IMR-90 (cell line): Measurements from ENCODE around the gene CD79A. TPM values are rescaled to one million over a fixed set of nuclear protein-coding genes. Genes with fewer than 3 reads are reported as not detected.
A peak's percentile ranks its signal among the peaks of the same experiment; 100 is the strongest.

Experiments
- ATAC-seq: fragments of 200-7000 bp; cut with Tn5 transposase; 2 replicates; pipeline ENCODE4 v1.9.1; 2020; ENCODE audit warnings: low read depth, mild to moderate bottlenecking, moderate library complexity
- BruUV-seq: library from RNA; stranded (reverse); fragments of 400-500 nt; replicated peaks from 2 replicates; lab custom pipeline; 2021; lab: Mats Ljungman, UMichigan
- CTCF ChIA-PET: fragments of 300-600 bp; formaldehyde crosslinking; extraction: SDS; loops from one replicate; lab custom pipeline; 2021; ENCODE audit warnings: antibody characterized with exemption; lab: Yijun Ruan, JAX
- POLR2A ChIA-PET: fragments of 300-600 bp; sonication (Branson Sonifier 250); formaldehyde crosslinking; loops from one replicate; lab custom pipeline; 2022; ENCODE audit warnings: antibody characterized with exemption; ENCODE audit not compliant: unreplicated experiment; lab: Charles Lee
- DNase-seq: peaks from one replicate; pipeline ENCODE4 v3.0.0; 2013
- H2AFZ ChIP-seq: replicated peaks from 2 replicates; pipeline ENCODE3; 2013; ENCODE audit warnings: low read length, mild to moderate bottlenecking; ENCODE audit not compliant: poor library complexity
- H2AK5ac ChIP-seq: 2 replicates; pipeline ENCODE4 v1.6.1; 2013; ENCODE audit warnings: low read depth, low read length, inconsistent platforms
- H2AK9ac ChIP-seq: replicated peaks from 2 replicates; pipeline ENCODE3; 2013; ENCODE audit warnings: mild to moderate bottlenecking, low read depth, low read length, moderate library complexity; ENCODE audit not compliant: poor library complexity
- H2BK120ac ChIP-seq: 2 replicates; pipeline ENCODE4 v1.6.1; 2013; ENCODE audit warnings: low read depth, low read length, inconsistent platforms
- H2BK15ac ChIP-seq: 3 replicates; pipeline ENCODE4 v1.6.1; 2013; ENCODE audit warnings: low read depth, low read length, inconsistent platforms
- H2BK20ac ChIP-seq: 2 replicates; pipeline ENCODE4 v1.6.1; 2013; ENCODE audit warnings: low read depth, mild to moderate bottlenecking, inconsistent platforms, low read length, moderate library complexity
- H2BK5ac ChIP-seq: 2 replicates; pipeline ENCODE4 v1.6.1; 2013; ENCODE audit warnings: mild to moderate bottlenecking, low read depth, low read length, inconsistent platforms; ENCODE audit not compliant: poor library complexity, severe bottlenecking
- H3K14ac ChIP-seq: replicated peaks from 2 replicates; pipeline ENCODE4 v1.6.1; 2013; ENCODE audit warnings: low read depth, low read length, inconsistent platforms
- H3K18ac ChIP-seq: 2 replicates; pipeline ENCODE4 v1.6.1; 2013; ENCODE audit warnings: low read depth, low read length, control low read depth
- H3K23ac ChIP-seq: 2 replicates; pipeline ENCODE4 v1.6.1; 2013; ENCODE audit warnings: low read depth, low read length, inconsistent platforms
- H3K27ac ChIP-seq: 2 replicates; pipeline ENCODE4 v1.5.1; 2013; ENCODE audit warnings: mild to moderate bottlenecking, control low read depth, low read length; ENCODE audit not compliant: insufficient read depth
- H3K27me3 ChIP-seq: 2 replicates; pipeline ENCODE4 v1.6.1; 2013; ENCODE audit warnings: low read length; ENCODE audit not compliant: control insufficient read depth, insufficient read depth
- H3K36me3 ChIP-seq: 2 replicates; pipeline ENCODE4 v1.6.1; 2013; ENCODE audit warnings: low read length, mixed read lengths; ENCODE audit not compliant: control insufficient read depth, insufficient read depth
- H3K4ac ChIP-seq: 2 replicates; pipeline ENCODE4 v1.6.1; 2013; ENCODE audit warnings: low read depth, low read length, inconsistent platforms
- H3K4me1 ChIP-seq: 2 replicates; pipeline ENCODE4 v1.6.1; 2013; ENCODE audit warnings: low read length, mixed read lengths; ENCODE audit not compliant: control insufficient read depth, insufficient read depth
- H3K4me2 ChIP-seq: 2 replicates; pipeline ENCODE4 v1.6.1; 2013; ENCODE audit warnings: low read depth, mild to moderate bottlenecking, control low read depth, low read length, moderate library complexity
- H3K4me3 ChIP-seq: 2 replicates; pipeline ENCODE4 v1.5.1; 2013; ENCODE audit warnings: low read depth, mild to moderate bottlenecking, control low read depth, low read length, moderate library complexity; ENCODE audit not compliant: insufficient read depth
- H3K56ac ChIP-seq: 2 replicates; pipeline ENCODE4 v1.6.1; 2013; ENCODE audit warnings: low read length, inconsistent platforms; ENCODE audit not compliant: insufficient read depth; ENCODE audit errors: extremely low read depth
- H3K79me1 ChIP-seq, 2 experiments: 2 replicates each; pipeline ENCODE4 v1.6.1; 2013; ENCODE audit warnings: low read length in 2 of 2, inconsistent platforms in 1 of 2, low read depth in 1 of 2
- H3K9ac ChIP-seq: 2 replicates; pipeline ENCODE4 v1.6.1; 2013; ENCODE audit warnings: low read depth, low read length, control low read depth
- H3K9me1 ChIP-seq: 2 replicates; pipeline ENCODE4 v1.6.1; 2013; ENCODE audit warnings: low read length, inconsistent platforms; ENCODE audit not compliant: insufficient read depth
- H3K9me3 ChIP-seq: 2 replicates; pipeline ENCODE4 v1.6.1; 2013; ENCODE audit warnings: low read length; ENCODE audit not compliant: control insufficient read depth, insufficient read depth
- H4K20me1 ChIP-seq: 2 replicates; pipeline ENCODE4 v1.6.1; 2013; ENCODE audit warnings: low read length, inconsistent platforms; ENCODE audit not compliant: insufficient read depth
- H4K5ac ChIP-seq: 2 replicates; pipeline ENCODE4 v1.6.1; 2013; ENCODE audit warnings: mild to moderate bottlenecking, low read depth, low read length, control low read depth
- H4K8ac ChIP-seq, 2 experiments: 2 replicates each; pipeline ENCODE4 v1.6.1; 2013; ENCODE audit warnings: low read depth in 2 of 2, low read length in 2 of 2, control low read depth in 1 of 2, inconsistent platforms in 1 of 2
- H4K91ac ChIP-seq: 2 replicates; pipeline ENCODE4 v1.6.1; 2013; ENCODE audit warnings: low read depth, low read length, inconsistent platforms; ENCODE audit not compliant: insufficient read depth
- BHLHE40 ChIP-seq: fragments of 150-350 bp; IDR thresholded peaks from 2 replicates; pipeline ENCODE4 v1.6.1; 2016; ENCODE audit warnings: mild to moderate bottlenecking, low read depth, low read length
- CEBPB ChIP-seq: IDR thresholded peaks from 2 replicates; pipeline ENCODE4 v1.6.1; 2012; ENCODE audit warnings: low read depth, low read length, improper control_type of control experiment
- CHD1 ChIP-seq: IDR thresholded peaks from 2 replicates; pipeline ENCODE4 v1.6.1; 2012; ENCODE audit warnings: low read depth, low read length, improper control_type of control experiment
- ELK1 ChIP-seq: fragments of 150-350 bp; IDR thresholded peaks from 2 replicates; pipeline ENCODE4 v1.6.1; 2016; ENCODE audit warnings: low read depth, mild to moderate bottlenecking, low read length, moderate library complexity, borderline replicate concordance
- FOS ChIP-seq: fragments of 150-350 bp; IDR thresholded peaks from 2 replicates; pipeline ENCODE4 v1.6.1; 2016; ENCODE audit warnings: low read depth, low read length
- MAFK ChIP-seq: IDR thresholded peaks from 2 replicates; pipeline ENCODE4 v1.6.1; 2012; ENCODE audit warnings: low read depth, low read length, improper control_type of control experiment
- MAZ ChIP-seq: IDR thresholded peaks from 2 replicates; pipeline ENCODE4 v1.6.1; 2012; ENCODE audit warnings: low read depth, mild to moderate bottlenecking, low read length, improper control_type of control experiment, moderate library complexity, borderline replicate concordance
- NFE2L2 ChIP-seq: fragments of 150-350 bp; IDR thresholded peaks from 2 replicates; pipeline ENCODE4 v1.6.1; 2016; ENCODE audit warnings: low read depth, mild to moderate bottlenecking, low read length
- POLR2A ChIP-seq: IDR thresholded peaks from 2 replicates; pipeline ENCODE4 v1.6.1; 2012; ENCODE audit warnings: mild to moderate bottlenecking, low read depth, low read length
- RAD21 ChIP-seq: IDR thresholded peaks from 2 replicates; pipeline ENCODE4 v1.6.1; 2012; ENCODE audit warnings: low read length, improper control_type of control experiment
- RCOR1 ChIP-seq: IDR thresholded peaks from 2 replicates; pipeline ENCODE4 v1.6.1; 2012; ENCODE audit warnings: mild to moderate bottlenecking, low read length, improper control_type of control experiment; ENCODE audit not compliant: insufficient replicate concordance
- SMC3 ChIP-seq: fragments of 150-350 bp; IDR thresholded peaks from 2 replicates; pipeline ENCODE4 v1.6.1; 2016; ENCODE audit warnings: low read depth, mild to moderate bottlenecking, antibody characterized with exemption, low read length, moderate library complexity
- WGBS, 2 experiments: methylation state at CpG; one replicate each; pipeline versions ENCODE4 v1.1.5 to v1.1.7; 2013; ENCODE audit warnings: missing lambda C conversion rate in 2 of 2; ENCODE audit not compliant: insufficient read length in 1 of 2; ENCODE audit errors: extremely low coverage in 2 of 2; 5-methylcytosine and 5-hydroxymethylcytosine counted together
- dilution Hi-C: fragments of 300-500 bp; cut with HindIII; formaldehyde crosslinking; loops from one replicate; pipeline ENCODE4 v1.14.3; 2018; ENCODE audit warnings: low sequenced_read_pairs; ENCODE audit not compliant: unreplicated experiment
- in situ Hi-C: fragments of 300-500 bp; cut with MboI; formaldehyde crosslinking; loops from 3 replicates; pipeline ENCODE4 v1.14.3; 2019; ENCODE audit warnings: low sequenced_read_pairs, inconsistent platforms, mixed read lengths
- intact Hi-C: fragments of 100-400 bp; cut with micrococcal nuclease; formaldehyde crosslinking; loops from 2 replicates; pipeline ENCODE4 v1.10.0; 2022
- polyA plus RNA-seq, 3 experiments: library from polyadenylated mRNA; depleted of rRNA; stranded (reverse); fragments of >200 nt; gene quantifications; 2 replicates each; pipeline ENCODE4 v1.2.3, GENCODE V29; 2012; ENCODE audit warnings: low replicate concordance in 1 of 3
- total RNA-seq: library from RNA; depleted of rRNA; stranded (reverse); fragments of >200 nt; gene quantifications from 2 replicates; pipeline ENCODE4 v1.2.3, GENCODE V29; 2012
- TF ChIP-seq, protein P1 (sequence below): fragments of 150-350 bp; IDR thresholded peaks from 2 replicates; pipeline ENCODE4 v1.6.1; 2017; ENCODE audit warnings: mild to moderate bottlenecking, antibody characterized with exemption, low read length, low read depth

Gene CD79A
- total and polyA plus RNA-seq, 2 of the 4 experiments (the other 2 are of a cell fraction): 0.19 TPM; not detected in 1

- Histone ChIP-seq H3K4me3 (no peak overlapping the region), H3K9me1 (peaks cover 20% of the 10 kb centered on the region), H4K5ac (no peak overlapping the region), H2AK5ac (no peak overlapping the region), H3K27me3 (peaks cover 85% of the 10 kb centered on the region), H3K18ac (no peak overlapping the region), H3K79me1 (no peaks in the 10 kb centered on the region), H2BK120ac (no peak overlapping the region), H3K27ac (no peak overlapping the region), H3K4me1 (0 out of 2 replicates have a peak, but pooled peaks cover 2% of the 10 kb centered on the region), H3K4me2 (no peak overlapping the region), H3K56ac (no peak overlapping the region), H4K91ac (no peak overlapping the region), H3K4ac (no peak overlapping the region), H4K8ac (no peak overlapping the region), H3K36me3 (no peaks in the 10 kb centered on the region), H3K9ac (no peak overlapping the region), H3K14ac (no peak overlapping the region), H3K9me3 (no peaks in the 10 kb centered on the region), H2BK15ac (no peak overlapping the region), H2AFZ (peak overlapping the region; percentile 6), H2AK9ac (peak overlapping the region; percentile 82), H2BK5ac (peak overlapping the region; percentile 93), H3K23ac (no peak overlapping the region), H2BK20ac (no peak overlapping the region), H4K20me1 (peaks cover 16% of the 10 kb centered on the region)
- intact Hi-C loops (no loop called here), in situ Hi-C loops (no loop called here), dilution Hi-C loops (no loop called here)
- 97% methylated on average over 4 of the region's 6 CpGs; no CpG with 5 or more reads in 1 of the 2 experiments for WGBS, 2 experiments
- ATAC-seq: no peak
- CTCF ChIA-PET: no interaction called here
- POLR2A ChIA-PET: no interaction called here
- DNase-seq: no peak
- TF ChIP-seq MAZ (no peak), CEBPB (no peak), FOS (no peak), SMC3 (no peak), BHLHE40 (no peak), NFE2L2 (no peak), RAD21 (no peak), ELK1 (no peak), MAFK (no peak), CHD1 (no peak), POLR2A (no peak), RCOR1 (no peak)
- TF ChIP-seq, protein P1, sequence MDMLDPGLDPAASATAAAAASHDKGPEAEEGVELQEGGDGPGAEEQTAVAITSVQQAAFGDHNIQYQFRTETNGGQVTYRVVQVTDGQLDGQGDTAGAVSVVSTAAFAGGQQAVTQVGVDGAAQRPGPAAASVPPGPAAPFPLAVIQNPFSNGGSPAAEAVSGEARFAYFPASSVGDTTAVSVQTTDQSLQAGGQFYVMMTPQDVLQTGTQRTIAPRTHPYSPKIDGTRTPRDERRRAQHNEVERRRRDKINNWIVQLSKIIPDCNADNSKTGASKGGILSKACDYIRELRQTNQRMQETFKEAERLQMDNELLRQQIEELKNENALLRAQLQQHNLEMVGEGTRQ: no peak
- no TSS peak for BruUV-seq
Measured at GRCh38 chr19:41918095-41918494, 41.0 kb downstream of the CD79A start.
